Loucy (cell line): Measurements from ENCODE around the gene ABCG1.

Experiments
- H2AFZ ChIP-seq: fragments of 200-600 bp; sonication (generic); 2 replicates; pipeline ENCODE4 v1.6.0; 2016; ENCODE audit warnings: antibody characterized with exemption, mild to moderate bottlenecking, low read length, moderate library complexity
- H3F3A ChIP-seq: fragments of 200-600 bp; 2 replicates; pipeline ENCODE4 v1.6.0; 2016; ENCODE audit warnings: antibody characterized with exemption, low read depth, mild to moderate bottlenecking
- H3K27me3 ChIP-seq: fragments of 200-600 bp; sonication (generic); 2 replicates; pipeline ENCODE4 v1.6.1; 2014; ENCODE audit warnings: low read length, mild to moderate bottlenecking; ENCODE audit not compliant: insufficient read depth, poor library complexity, severe bottlenecking
- H3K36me3 ChIP-seq: fragments of 200-600 bp; sonication (generic); 2 replicates; pipeline ENCODE4 v1.6.1; 2016; ENCODE audit warnings: low read length; ENCODE audit not compliant: insufficient read depth
- H3K4me1 ChIP-seq: fragments of 200-600 bp; sonication (generic); 2 replicates; pipeline ENCODE4 v1.5.1; 2014; ENCODE audit warnings: low read length, mild to moderate bottlenecking; ENCODE audit not compliant: insufficient read depth, poor library complexity, severe bottlenecking
- H3K4me2 ChIP-seq: fragments of 200-600 bp; sonication (generic); 2 replicates; pipeline ENCODE4 v1.6.0; 2014; ENCODE audit warnings: antibody characterized with exemption, low read length, low read depth, mild to moderate bottlenecking; ENCODE audit not compliant: poor library complexity, severe bottlenecking
- H3K4me3 ChIP-seq: fragments of 200-600 bp; sonication (generic); 2 replicates; pipeline ENCODE4 v1.5.1; 2014; ENCODE audit warnings: low read length, mild to moderate bottlenecking, mixed read lengths; ENCODE audit not compliant: poor library complexity, severe bottlenecking
- H3K79me2 ChIP-seq: fragments of 200-600 bp; sonication (generic); 2 replicates; pipeline ENCODE4 v1.6.1; 2014; ENCODE audit warnings: low read length; ENCODE audit not compliant: insufficient read depth
- H3K9ac ChIP-seq: fragments of 200-600 bp; sonication (generic); 2 replicates; pipeline ENCODE4 v1.6.0; 2014; ENCODE audit warnings: mild to moderate bottlenecking, low read depth, low read length, moderate library complexity; ENCODE audit not compliant: poor library complexity, severe bottlenecking
- H3K9me2 ChIP-seq: fragments of 200-600 bp; sonication (generic); replicated peaks from 2 replicates; pipeline ENCODE4 v1.6.1; 2016; ENCODE audit warnings: low read depth, low read length, mixed read lengths
- H3K9me3 ChIP-seq: fragments of 200-600 bp; sonication (generic); 2 replicates; pipeline ENCODE4 v1.6.1; 2014; ENCODE audit warnings: mild to moderate bottlenecking, antibody characterized with exemption, low read length, low read depth; ENCODE audit not compliant: insufficient read depth
- H4K20me1 ChIP-seq: fragments of 200-600 bp; sonication (generic); 2 replicates; pipeline ENCODE4 v1.6.0; 2014; ENCODE audit warnings: antibody characterized with exemption, low read length, mild to moderate bottlenecking; ENCODE audit not compliant: insufficient read depth, poor library complexity, severe bottlenecking
- CTCF ChIP-seq: fragments of 200-600 bp; sonication (generic); conservative IDR thresholded peaks from 2 replicates; pipeline ENCODE4 v1.5.1; 2014; ENCODE audit warnings: mild to moderate bottlenecking, antibody characterized with exemption, low read length
- EZH2phosphoT487 ChIP-seq: fragments of 200-600 bp; IDR thresholded peaks from 2 replicates; pipeline ENCODE4 v1.6.1; 2018; ENCODE audit warnings: antibody characterized with exemption, mild to moderate bottlenecking, moderate library complexity, borderline replicate concordance

Gene ABCG1

GRCh38 chr21:42285569-42286245 is 66.8 kb downstream of the ABCG1 start:
- H3K9ac ChIP-seq, result no peak overlapping the region

GRCh38 chr21:42286416-42286815 is 67.5 kb downstream of the ABCG1 start:
- H3F3A ChIP-seq, result 0 out of 2 replicates have a peak, but pooled peaks cover 3% of the 10 kb centered on the region
- H3K4me2 ChIP-seq, result no peak overlapping the region
- peaks cover 70% of the 10 kb centered on the region; the same call in 1 of the 2 replicates for H3K36me3 ChIP-seq
- no peaks in the 10 kb centered on the region for H3K9me2 ChIP-seq
- no peaks in the 10 kb centered on the region for H3K79me2 ChIP-seq
- H3K9me3 ChIP-seq, result no peaks in the 10 kb centered on the region
- H4K20me1 ChIP-seq, result no peaks in the 10 kb centered on the region
- no peak overlapping the region for H3K9ac ChIP-seq
- H3K4me1 ChIP-seq, result no peaks in the 10 kb centered on the region
- no peak for TF ChIP-seq CTCF
- TF ChIP-seq EZH2phosphoT487, result no peak
- no peak overlapping the region for H2AFZ ChIP-seq
- H3K4me3 ChIP-seq, result no peak overlapping the region
- no peaks in the 10 kb centered on the region for H3K27me3 ChIP-seq

More at GRCh38 chr21:42285569-42286245, 66.8 kb downstream of the ABCG1 start:
- Histone ChIP-seq H3K79me2 (no peaks in the 10 kb centered on the region), H2AFZ (no peak overlapping the region), H3K9me3 (no peaks in the 10 kb centered on the region), H3K4me1 (no peaks in the 10 kb centered on the region), H3K9me2 (no peaks in the 10 kb centered on the region), H4K20me1 (no peaks in the 10 kb centered on the region), H3K27me3 (no peaks in the 10 kb centered on the region), H3F3A (no peaks in the 10 kb centered on the region), H3K36me3 (peaks cover 68% of the 10 kb centered on the region; the same call in 1 of the 2 replicates), H3K4me2 (no peak overlapping the region), H3K4me3 (no peak overlapping the region)
- TF ChIP-seq CTCF, result no peak
- no peak for TF ChIP-seq EZH2phosphoT487

- Histone ChIP-seq H3K4me2 (no peak overlapping the region), H3K4me1 (no peaks in the 10 kb centered on the region), H3K4me3 (no peak overlapping the region), H3K9me3 (no peaks in the 10 kb centered on the region), H3F3A (0 out of 2 replicates have a peak, but pooled peaks cover 3% of the 10 kb centered on the region), H2AFZ (no peak overlapping the region), H4K20me1 (no peaks in the 10 kb centered on the region), H3K9me2 (no peaks in the 10 kb centered on the region), H3K27me3 (no peaks in the 10 kb centered on the region), H3K36me3 (peaks cover 70% of the 10 kb centered on the region; the same call in 1 of the 2 replicates), H3K79me2 (no peaks in the 10 kb centered on the region), H3K9ac (no peak overlapping the region)
- TF ChIP-seq EZH2phosphoT487, result no peak
- TF ChIP-seq CTCF, result no peak
These were observed 68.5 kb downstream of the ABCG1 start for GRCh38 chr21:42287193-42288083.
